ENCODE results near the gene RBM33. TPM values are rescaled to one million over a fixed set of nuclear protein-coding genes. Genes with fewer than 3 reads are reported as not detected.

RBM33 gene
- total RNA-seq, 1 donor from 2014 or later: 79.4 TPM

DNA sequence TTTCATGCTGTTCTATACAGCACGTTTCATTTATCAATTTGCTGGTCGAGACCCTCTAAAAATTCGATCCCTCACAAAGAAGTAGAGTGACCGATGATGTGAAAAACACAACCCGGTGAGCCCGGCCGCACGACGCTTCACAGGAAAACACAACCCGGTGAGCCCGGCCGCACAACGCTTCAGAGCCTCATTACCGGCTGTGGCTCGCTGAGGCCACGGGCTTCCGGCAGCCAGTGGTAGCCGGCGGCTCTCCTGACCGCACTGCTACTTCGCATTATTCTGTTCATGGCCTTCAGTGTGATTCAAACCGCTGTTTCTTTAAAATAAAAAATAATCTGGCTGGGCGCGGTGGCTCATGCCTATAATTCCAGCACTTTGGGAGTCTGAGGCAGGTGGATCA is 42.3 kb upstream of the RBM33 start:
- peaks cover 18% of the 10 kb centered on the region for H3K4me1 Mint-ChIP-seq (ENCODE audit: low read depth)
- no peak for DNase-seq (ENCODE audit: low spot score, unreplicated experiment)
- H3K27me3 Mint-ChIP-seq: peaks cover 33% of the 10 kb centered on the region
- TF ChIP-seq, protein P1, sequence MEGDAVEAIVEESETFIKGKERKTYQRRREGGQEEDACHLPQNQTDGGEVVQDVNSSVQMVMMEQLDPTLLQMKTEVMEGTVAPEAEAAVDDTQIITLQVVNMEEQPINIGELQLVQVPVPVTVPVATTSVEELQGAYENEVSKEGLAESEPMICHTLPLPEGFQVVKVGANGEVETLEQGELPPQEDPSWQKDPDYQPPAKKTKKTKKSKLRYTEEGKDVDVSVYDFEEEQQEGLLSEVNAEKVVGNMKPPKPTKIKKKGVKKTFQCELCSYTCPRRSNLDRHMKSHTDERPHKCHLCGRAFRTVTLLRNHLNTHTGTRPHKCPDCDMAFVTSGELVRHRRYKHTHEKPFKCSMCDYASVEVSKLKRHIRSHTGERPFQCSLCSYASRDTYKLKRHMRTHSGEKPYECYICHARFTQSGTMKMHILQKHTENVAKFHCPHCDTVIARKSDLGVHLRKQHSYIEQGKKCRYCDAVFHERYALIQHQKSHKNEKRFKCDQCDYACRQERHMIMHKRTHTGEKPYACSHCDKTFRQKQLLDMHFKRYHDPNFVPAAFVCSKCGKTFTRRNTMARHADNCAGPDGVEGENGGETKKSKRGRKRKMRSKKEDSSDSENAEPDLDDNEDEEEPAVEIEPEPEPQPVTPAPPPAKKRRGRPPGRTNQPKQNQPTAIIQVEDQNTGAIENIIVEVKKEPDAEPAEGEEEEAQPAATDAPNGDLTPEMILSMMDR (IDR thresholded peaks at IDR 0.05; ENCODE audit: unreplicated experiment): no peak
- H3K9me3 Mint-ChIP-seq (ENCODE audit: low read depth): no peaks in the 10 kb centered on the region
- no peaks in the 10 kb centered on the region for H3K36me3 Mint-ChIP-seq (ENCODE audit: insufficient read depth)
- no peak overlapping the region for H3K4me3 Mint-ChIP-seq (ENCODE audit: low read depth)
- no peak overlapping the region for H3K27ac Mint-ChIP-seq

DNA sequence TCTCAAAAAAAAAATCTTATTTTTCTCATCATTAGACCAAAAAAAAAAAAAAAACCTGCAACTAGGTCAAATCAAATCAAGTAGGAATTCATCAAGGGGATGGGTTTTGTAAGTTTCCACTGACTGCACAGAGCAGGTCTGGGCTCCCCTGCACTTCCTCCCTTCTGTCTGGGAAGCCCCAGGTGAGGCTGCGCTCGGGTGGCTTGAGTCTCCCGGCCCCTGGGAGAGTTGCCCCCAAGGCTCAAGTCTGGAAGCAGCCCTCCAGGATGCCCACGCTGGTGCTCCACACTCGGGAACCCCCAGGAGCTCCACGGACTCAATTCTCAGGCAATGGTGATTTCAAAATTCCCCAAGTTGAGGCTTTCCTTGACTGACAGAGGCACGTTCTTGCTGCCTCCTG is 41.7 kb upstream of the RBM33 start:
- H3K27ac Mint-ChIP-seq: no peak overlapping the region
- TF ChIP-seq, protein P1 (IDR thresholded peaks at IDR 0.05; ENCODE audit: unreplicated experiment): no peak
- H3K4me1 Mint-ChIP-seq (ENCODE audit: low read depth): peaks cover 12% of the 10 kb centered on the region
- no peaks in the 10 kb centered on the region for H3K9me3 Mint-ChIP-seq (ENCODE audit: low read depth)
- no peaks in the 10 kb centered on the region for H3K36me3 Mint-ChIP-seq (ENCODE audit: insufficient read depth)
- H3K27me3 Mint-ChIP-seq: peaks cover 33% of the 10 kb centered on the region
- no peak for DNase-seq (ENCODE audit: low spot score, unreplicated experiment)
- no peak overlapping the region for H3K4me3 Mint-ChIP-seq (ENCODE audit: low read depth)

DNA sequence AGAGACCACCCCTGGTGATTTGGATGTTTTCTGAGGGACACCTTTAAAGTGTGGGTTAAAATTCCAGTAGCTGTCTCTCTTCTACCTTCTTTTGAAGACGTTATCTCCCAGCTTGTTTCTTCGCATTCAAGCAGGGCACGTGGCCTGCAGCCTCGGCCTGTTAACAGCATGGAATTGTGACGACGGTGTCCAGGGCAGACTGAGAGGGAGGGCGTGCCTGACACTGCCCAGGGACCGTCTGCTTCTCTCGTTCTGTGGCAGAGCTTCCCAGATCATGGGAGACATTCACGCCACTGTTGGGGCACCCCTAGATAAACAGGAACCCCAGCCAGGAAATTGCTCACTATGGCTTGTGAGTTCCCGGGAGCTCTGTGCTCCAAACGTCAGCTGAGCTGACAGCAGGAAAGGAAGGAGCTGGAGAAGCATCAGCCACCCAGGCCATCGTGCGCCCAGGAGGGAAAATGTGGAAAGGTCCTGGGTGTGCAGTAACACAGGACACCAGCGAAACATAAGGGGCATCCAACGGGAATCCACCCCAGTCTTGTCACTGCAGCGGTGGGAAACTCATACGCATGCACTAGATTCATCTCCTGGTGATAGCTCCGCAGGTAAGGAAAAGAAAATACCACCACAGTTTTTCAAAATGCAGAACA is 41.1 kb upstream of the RBM33 start:
- no peak for DNase-seq (ENCODE audit: low spot score, unreplicated experiment)
- H3K4me1 Mint-ChIP-seq (ENCODE audit: low read depth): peaks cover 6% of the 10 kb centered on the region
- H3K27ac Mint-ChIP-seq: no peak overlapping the region
- no peaks in the 10 kb centered on the region for H3K9me3 Mint-ChIP-seq (ENCODE audit: low read depth)
- peaks cover 33% of the 10 kb centered on the region for H3K27me3 Mint-ChIP-seq
- H3K36me3 Mint-ChIP-seq (ENCODE audit: insufficient read depth): no peaks in the 10 kb centered on the region
- H3K4me3 Mint-ChIP-seq (ENCODE audit: low read depth): no peak overlapping the region
- TF ChIP-seq, protein P1 (IDR thresholded peaks at IDR 0.05; ENCODE audit: unreplicated experiment): no peak

DNA sequence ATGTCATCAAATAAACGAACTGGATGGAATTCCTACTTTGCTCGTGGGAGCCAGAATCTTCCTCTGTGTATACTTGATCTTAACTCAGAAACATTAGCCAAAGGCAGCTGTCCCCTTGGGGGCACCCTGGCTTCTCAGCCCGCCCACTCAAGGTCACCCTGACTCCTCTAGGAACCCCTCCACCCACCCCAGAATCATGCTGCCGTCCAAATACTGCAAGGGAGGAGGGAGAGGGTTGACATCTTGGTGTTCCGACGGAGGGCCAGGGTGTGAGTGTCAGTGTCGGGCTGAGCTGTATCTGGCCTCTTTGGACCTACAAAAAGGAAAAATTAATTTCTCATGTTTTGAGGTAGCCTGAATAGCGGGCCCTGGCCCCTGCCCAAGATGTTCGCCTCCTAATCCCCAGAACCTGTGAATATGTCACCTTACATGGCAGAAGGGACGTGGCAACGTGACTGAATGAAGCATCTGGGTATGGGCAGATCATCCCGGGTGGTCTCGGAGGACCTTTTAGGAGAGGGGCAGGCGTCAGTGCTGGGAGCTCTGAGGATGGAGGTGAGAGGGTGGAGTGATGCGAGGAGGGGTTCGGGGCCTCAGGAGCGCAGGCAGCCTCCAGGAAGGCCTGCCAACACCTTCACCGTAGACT is 40.5 kb upstream of the RBM33 start:
- H3K27me3 Mint-ChIP-seq: peaks cover 31% of the 10 kb centered on the region
- H3K9me3 Mint-ChIP-seq (ENCODE audit: low read depth): no peaks in the 10 kb centered on the region
- DNase-seq (ENCODE audit: low spot score, unreplicated experiment): no peak
- no peak overlapping the region for H3K4me3 Mint-ChIP-seq (ENCODE audit: low read depth)
- no peaks in the 10 kb centered on the region for H3K36me3 Mint-ChIP-seq (ENCODE audit: insufficient read depth)
- TF ChIP-seq, protein P1 (IDR thresholded peaks at IDR 0.05; ENCODE audit: unreplicated experiment): no peak
- H3K27ac Mint-ChIP-seq: no peak overlapping the region
- H3K4me1 Mint-ChIP-seq (ENCODE audit: low read depth): no peaks in the 10 kb centered on the region

DNA sequence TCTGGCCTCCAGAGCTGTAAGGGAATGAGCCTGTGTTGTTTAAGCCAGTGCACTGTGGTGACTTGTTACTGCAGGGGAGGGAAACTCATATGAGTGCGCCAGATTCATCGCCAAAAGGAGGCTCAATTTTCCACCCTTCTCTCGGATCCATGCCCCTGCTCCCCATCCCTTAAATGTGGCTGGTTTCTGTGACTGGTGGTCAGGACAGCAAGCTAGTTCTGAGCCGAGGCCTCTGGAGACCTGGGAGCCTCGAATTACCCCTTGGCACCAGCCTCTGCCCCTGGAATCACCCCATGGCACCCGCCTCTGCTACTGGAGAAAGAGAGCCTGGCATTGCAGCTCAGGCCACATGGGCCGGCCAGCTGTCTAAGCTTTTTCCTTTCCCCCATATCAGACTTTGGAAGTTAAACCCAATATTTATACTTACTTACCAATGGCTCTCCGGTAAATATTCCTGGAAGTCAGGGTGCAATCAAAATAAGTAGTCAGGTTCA is 39.9 kb upstream of the RBM33 start:
- H3K36me3 Mint-ChIP-seq (ENCODE audit: insufficient read depth): no peaks in the 10 kb centered on the region
- H3K4me3 Mint-ChIP-seq (ENCODE audit: low read depth): no peak overlapping the region
- DNase-seq (ENCODE audit: low spot score, unreplicated experiment): no peak
- TF ChIP-seq, protein P1 (IDR thresholded peaks at IDR 0.05; ENCODE audit: unreplicated experiment): no peak
- H3K4me1 Mint-ChIP-seq (ENCODE audit: low read depth): no peaks in the 10 kb centered on the region
- H3K27ac Mint-ChIP-seq: no peak overlapping the region
- peaks cover 26% of the 10 kb centered on the region for H3K27me3 Mint-ChIP-seq
- H3K9me3 Mint-ChIP-seq (ENCODE audit: low read depth): no peaks in the 10 kb centered on the region
